ENCODE results near the gene TNXB. TPM values are rescaled to one million over a fixed set of nuclear protein-coding genes. Genes with fewer than 3 reads are reported as not detected.

TNXB gene
- total and polyA plus RNA-seq, 12 donors: 36.2 to 123 (median 61.4) TPM

GRCh38 chr6:32151863-32152768 is 43.0 kb upstream of the TNXB start, which contains the start of gene PRRT1:
Gene PRRT1, minus strand, starts transcription at chr6:32151939. Its CDS starts 112 bp downstream, at chr6:32151827.
- intact Hi-C loops (cut with DNase I): loop anchor here in 2 of 10 donors (5.0 kb wide), 1 partner anchor 35 kb away; no protein-coding TSS in a partner anchor
- Histone ChIP-seq H3K9me3 (no peaks in the 10 kb centered on the region), H3K4me3 (peak within 1 kb of the TSS in 9 of 10 donors; percentile 58 to 91 (median 81)), H3K27me3 (peaks cover 0 to 75% (median 8%) of the 10 kb centered on the region in 7 donors), H3K4me1 (peaks cover 6 to 48% (median 30%) of the 10 kb centered on the region in 9 donors), H3K27ac (peak within 1 kb of the TSS in 9 of 10 donors; percentile 83 to 96 (median 92)), H3K36me3 (peaks cover 0 to 24% (median 4%) of the 10 kb centered on the region in 9 donors)
- 17 to 27% methylated on average over 17 to 21 of the region's 24 CpGs for WGBS, 2 donors
- ATAC-seq: no peak
- TF ChIP-seq, protein P1, sequence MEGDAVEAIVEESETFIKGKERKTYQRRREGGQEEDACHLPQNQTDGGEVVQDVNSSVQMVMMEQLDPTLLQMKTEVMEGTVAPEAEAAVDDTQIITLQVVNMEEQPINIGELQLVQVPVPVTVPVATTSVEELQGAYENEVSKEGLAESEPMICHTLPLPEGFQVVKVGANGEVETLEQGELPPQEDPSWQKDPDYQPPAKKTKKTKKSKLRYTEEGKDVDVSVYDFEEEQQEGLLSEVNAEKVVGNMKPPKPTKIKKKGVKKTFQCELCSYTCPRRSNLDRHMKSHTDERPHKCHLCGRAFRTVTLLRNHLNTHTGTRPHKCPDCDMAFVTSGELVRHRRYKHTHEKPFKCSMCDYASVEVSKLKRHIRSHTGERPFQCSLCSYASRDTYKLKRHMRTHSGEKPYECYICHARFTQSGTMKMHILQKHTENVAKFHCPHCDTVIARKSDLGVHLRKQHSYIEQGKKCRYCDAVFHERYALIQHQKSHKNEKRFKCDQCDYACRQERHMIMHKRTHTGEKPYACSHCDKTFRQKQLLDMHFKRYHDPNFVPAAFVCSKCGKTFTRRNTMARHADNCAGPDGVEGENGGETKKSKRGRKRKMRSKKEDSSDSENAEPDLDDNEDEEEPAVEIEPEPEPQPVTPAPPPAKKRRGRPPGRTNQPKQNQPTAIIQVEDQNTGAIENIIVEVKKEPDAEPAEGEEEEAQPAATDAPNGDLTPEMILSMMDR (IDR thresholded peaks at IDR 0.05): no peak
- DNase-seq: no peak

DNA sequence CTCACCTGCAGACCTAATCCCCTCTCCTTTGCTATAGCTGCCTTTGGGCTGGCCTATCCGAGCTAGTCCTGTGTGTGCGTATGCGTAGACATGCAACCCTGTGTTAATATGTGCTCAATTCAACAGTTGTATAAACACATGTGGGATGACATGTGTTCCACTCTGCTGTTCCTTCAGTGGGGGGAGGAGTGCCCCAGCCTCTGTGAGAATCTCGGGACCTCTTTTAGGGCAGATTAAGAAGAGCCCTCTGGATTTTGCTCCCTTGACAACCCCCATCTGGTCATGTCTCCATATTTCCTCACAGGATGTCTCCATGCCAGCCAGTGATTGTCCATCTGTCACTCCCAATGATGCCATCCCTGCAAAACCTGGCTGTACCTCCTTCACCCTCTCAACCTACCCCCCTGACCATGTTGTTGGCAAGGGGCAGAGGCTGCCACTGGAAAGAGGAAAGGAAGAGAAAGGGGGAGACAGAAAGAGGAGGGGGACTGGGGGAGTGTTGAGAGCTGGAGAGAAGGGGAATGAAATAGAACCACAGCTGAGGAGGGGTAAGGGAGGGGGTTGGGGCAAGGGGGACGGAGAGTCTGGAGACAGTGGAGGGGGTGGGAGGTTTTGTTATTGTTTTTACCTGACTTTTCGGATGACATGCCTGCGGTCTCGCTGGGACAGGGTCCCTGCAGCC is 42.2 kb upstream of the TNXB start:
- peak overlapping the region in 2 of 10 donors; percentile 83 to 92 for H3K27ac ChIP-seq
- H3K27me3 ChIP-seq: peaks cover 0 to 81% (median 8%) of the 10 kb centered on the region in 7 donors
- intact Hi-C loops (cut with DNase I): loop anchor here in 2 of 10 donors (5.0 kb wide), 1 partner anchor 34 kb away; no protein-coding TSS in a partner anchor
- TF ChIP-seq, protein P1 (IDR thresholded peaks at IDR 0.05): no peak
- H3K9me3 ChIP-seq: no peaks in the 10 kb centered on the region
- H3K36me3 ChIP-seq: peaks cover 0 to 16% (median 3%) of the 10 kb centered on the region in 9 donors
- 41 to 46% methylated on average over 8 of the region's 8 CpGs for WGBS, 2 donors
- peaks cover 6 to 47% (median 30%) of the 10 kb centered on the region in 9 donors for H3K4me1 ChIP-seq
- H3K4me3 ChIP-seq: peak overlapping the region in 9 of 10 donors; percentile 22 to 84 (median 80)
- ATAC-seq: no peak
- no peak for DNase-seq

DNA sequence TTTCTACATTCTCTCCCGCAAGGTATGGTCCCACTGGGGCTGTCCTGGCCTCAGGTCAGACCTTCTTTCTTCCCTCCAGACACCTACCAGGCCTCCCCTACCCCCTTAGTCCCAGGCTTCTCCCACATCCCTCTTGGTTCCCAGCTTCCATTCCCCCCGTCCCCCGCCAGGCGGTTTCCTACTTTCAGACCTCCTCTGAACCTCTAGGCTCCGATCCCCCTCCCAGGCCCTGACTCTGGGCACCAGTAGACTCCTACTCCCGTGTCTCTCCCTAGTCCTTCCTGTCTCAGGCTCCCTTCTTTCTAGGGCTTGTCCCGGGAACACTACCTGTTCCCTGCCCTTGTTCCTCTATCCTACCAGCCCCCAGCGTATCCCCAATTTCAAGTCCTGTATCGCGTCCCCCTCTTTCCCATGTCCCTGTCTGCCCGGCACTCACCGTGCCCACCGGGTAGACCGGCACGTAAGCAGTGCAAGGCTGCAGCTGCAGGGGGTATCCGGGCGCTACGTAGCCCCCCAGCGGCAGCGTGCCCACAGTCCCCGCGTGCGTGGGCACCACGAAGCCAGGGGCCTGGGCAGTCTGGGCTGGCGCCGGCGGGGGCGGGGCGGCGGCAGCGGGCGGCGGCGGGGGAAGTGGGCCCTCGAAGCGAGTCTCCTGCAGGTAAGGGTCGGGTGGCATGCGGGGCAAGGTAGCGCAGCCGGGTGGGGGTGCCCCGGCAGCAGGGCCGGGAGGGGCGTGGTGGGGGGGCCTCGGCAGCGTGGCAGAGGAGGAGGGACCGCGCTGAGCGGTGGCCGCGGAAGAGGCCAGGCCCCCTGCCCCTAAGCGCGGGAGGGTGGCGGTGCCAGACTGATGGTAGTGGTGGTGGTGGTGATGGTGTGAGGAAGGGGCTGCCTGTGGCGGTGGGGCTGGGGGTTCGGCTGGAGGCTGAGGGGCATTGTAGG is 41.1 kb upstream of the TNXB start:
- H3K27ac ChIP-seq: no peak overlapping the region
- H3K4me1 ChIP-seq: peaks cover 6 to 46% (median 25%) of the 10 kb centered on the region in 9 donors

More for the DNA sequence above, 41.1 kb upstream of the TNXB start:
- intact Hi-C loops (cut with DNase I): loop anchor here in 2 of 10 donors (5.0 kb wide), 1 partner anchor 33 kb away; no protein-coding TSS in a partner anchor
- 35 to 45% methylated on average over 48 to 55 of the region's 55 CpGs for WGBS, 2 donors
- H3K36me3 ChIP-seq: peaks cover 0 to 9% (median 0%) of the 10 kb centered on the region in 9 donors
- TF ChIP-seq, protein P1 (IDR thresholded peaks at IDR 0.05): no peak
- peaks cover 0 to 81% (median 8%) of the 10 kb centered on the region in 7 donors for H3K27me3 ChIP-seq
- DNase-seq (no peak), ATAC-seq (no peak)
- H3K4me3 ChIP-seq: peak overlapping the region in 1 of 10 donors; percentile 10
- no peaks in the 10 kb centered on the region for H3K9me3 ChIP-seq
